Suppressor macrophage treated with lipopolysaccharide for 1 hour (primary cell): ENCODE data around the gene TPCN2.
A peak's percentile ranks its signal among the peaks of the same experiment; 100 is the strongest.

Experiments used
- DNase-seq, 3 donors: peaks; one replicate each; pipeline ENCODE4 v3.0.0-alpha.2; 2020 to 2022

Gene TPCN2

DNA sequence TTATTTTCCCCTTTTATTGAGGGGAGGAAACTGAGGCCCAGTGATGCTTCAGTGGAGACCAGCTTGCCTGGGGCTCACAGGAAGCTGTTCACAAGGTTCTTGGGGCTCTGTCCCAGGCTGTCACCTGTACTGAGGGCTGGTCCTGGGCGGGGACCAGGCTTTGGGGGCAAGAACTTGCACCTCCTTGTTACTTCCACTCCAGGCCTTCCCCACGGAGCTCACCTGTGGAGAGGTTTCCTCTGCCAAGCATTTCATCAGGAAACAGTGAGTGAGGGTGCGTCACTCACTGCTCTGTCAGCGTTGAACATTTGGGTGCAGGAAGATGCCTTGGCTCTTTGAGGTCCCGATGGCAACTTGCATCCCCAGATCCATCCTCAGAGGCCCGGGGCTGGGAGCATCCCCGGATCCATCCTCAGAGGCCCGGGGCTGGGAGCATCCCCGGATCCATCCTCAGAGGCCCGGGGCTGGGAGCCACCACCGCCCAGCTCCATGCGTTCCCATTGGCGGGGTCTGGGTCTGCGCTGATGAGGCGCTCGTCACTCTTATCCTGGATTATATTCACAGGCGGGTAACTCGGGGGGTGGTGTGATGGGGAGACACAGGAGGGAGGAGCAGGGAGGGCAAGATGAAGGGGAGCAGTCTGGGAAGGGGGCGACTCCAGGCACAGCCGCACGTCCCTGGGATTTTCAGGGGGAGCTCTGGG is 105.6 kb downstream of the TPCN2 start:
- DNase-seq: no peak

DNA sequence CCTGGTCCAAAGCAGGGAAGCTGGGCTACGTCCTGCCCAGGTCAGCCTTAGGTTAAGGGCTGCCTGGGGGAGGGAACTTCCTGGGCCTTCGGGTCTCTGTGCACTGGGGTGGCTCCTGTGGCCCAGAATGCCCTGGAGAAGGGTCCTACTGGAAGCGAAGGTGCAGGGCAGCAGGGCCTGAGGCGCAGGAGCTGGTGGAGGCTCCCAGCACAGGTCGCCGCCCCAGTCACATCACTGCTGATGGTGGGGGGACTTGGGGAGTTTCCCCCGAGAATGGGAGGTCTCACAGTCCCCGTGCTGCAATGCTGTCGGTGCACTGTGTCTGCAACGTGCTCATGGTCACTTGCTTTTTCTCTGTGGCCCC is 106.2 kb downstream of the TPCN2 start:
- DNase-seq: no peak

DNA sequence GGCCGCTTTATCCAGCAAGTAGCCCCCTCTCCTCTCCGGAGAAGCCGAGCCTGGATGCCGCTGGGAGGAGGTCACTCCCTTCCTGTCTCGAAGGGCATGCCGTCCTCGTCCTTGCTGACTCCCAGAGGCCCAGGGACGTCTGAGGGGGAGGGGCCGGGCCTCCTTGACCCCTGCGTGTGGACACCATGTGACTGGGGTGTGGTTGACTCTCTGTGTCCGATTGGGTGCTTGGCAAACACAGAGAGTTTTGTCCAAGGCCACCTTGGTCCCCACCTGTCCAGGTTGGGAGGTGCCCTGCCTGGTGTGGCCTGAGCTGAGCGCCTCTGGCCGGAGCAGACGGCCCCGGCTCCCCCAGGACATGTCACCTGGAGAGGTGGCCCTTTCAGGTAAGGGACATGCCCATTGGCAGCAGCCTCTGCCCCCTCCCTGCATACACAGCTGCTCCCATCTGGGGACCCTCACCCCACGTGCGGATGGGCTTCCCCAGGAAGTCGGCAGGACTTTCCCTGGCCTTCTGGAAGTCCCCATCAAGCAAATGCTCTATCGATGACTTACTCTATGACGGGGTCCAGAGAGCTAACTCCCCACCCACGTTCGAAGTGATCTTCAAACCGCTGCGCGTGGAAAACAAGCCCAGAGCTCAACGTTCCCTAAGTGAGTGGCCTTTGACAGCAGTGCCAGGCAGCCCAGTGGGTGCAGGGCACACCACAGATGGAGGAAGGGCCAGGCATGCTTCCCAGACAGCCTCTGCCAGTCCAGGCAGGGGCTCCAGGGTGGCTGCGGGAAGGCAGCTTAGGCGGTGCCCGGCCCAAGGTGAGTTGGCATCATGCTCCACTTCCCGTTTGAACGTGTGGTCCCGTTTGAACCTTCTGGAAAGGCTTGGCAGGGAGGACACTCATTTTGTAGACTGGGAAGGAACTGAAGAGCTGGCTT is 106.8 kb downstream of the TPCN2 start, which contains the start of gene SMIM38:
Gene SMIM38, plus strand, starts transcription at position 634 of the 933 bp plus-strand sequence. CDS start 1,912 bp downstream, outside the sequence.
- DNase-seq: peak; percentile 50 to 65 (median 61)

GRCh38 chr11:69156235-69156639 is 107.5 kb downstream of the TPCN2 start:
- no peak for DNase-seq

GRCh38 chr11:69156673-69157155 is 108.0 kb downstream of the TPCN2 start:
- DNase-seq: peak in 1 of 3 donors; percentile 17

DNA sequence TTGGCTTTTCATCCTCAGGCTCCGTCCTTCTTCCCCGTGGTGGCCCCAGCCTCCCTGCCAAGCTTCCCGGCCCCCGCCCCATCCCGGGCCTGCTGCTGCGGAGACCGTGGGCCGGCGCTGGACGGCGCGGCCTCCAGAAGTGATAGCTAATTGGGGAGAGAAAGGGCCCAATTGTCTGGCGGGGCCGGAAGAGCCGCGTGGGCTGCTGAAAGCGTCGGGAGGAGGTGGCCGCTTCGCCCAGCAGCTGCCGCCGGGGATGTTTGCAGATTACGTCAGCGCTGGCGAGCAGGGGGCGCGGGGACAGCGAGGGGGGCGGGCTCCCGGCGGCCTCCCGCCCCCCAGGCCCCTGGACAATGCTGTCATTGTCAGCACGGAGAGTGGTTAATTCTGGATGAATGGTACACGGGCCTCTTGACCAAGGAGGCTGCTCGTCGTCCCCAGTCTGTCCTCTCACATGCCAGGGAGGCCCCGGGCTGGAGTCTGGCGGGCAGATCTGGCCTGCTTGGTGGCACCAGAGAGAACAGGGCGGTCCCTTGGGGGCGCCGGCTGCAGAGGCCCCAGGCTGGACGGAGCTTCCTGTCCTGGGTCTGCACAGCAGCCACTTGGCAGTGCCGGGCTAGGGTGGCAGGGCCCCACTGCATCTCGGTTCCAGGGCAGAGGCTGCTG is 108.6 kb downstream of the TPCN2 start:
- DNase-seq: peak; percentile 46 to 77 (median 60)

DNA sequence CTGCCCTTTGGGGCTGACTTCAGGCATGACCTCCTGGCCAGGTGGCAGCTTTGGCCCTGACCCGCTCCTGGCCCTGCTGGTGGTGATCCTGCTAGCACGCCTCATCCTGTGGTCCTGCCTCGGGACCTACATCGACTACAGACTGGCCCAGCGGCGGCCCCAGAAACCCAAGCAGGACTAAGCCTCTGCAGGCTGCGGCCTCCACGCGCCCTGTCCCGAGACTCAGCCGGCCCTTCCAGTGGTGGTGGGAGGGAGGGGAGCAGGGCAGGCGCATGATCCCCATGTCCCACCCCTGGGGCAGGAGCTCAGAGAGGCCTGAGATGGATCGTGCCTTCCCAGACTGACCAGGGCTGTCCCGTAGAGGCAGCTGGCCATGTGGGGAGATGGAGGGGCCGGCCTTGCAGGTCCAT is 109.1 kb downstream of the TPCN2 start:
- DNase-seq: no peak

GRCh38 chr11:69158301-69159149 is 109.8 kb downstream of the TPCN2 start:
- DNase-seq: no peak

DNA sequence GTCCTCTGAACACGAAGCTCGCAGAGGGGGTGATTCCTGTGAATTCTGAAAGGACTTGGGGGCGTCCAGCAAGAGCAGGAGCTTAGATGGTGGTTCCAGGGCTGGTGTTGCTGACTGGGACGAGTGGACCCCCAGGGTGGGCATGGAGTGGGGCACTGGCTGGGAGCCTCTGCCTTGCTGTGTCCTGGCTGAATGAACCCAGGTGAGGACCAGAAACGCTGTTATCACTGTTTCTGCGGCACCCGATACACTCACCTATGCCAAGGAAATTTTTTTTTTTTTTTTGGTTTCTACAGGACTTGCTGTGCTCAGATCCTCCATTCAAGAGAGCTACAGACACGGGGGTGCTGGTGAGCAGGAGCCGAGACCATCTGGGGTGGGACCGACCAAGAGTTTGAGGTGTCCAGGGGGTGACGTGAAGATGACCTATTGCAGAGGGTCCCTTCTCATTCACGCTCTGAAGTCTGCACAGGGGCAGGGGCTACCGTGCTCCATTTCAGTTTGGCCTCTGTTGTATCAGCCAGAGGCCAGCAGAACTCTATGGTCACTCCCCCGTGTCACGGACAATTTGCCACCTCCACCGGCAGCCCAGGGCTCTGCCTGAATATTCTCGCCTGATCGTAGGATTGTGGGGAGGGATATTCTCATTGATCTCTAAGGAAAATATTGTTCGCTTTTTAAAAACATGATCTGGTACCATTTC is 110.6 kb downstream of the TPCN2 start:
- no peak for DNase-seq

DNA sequence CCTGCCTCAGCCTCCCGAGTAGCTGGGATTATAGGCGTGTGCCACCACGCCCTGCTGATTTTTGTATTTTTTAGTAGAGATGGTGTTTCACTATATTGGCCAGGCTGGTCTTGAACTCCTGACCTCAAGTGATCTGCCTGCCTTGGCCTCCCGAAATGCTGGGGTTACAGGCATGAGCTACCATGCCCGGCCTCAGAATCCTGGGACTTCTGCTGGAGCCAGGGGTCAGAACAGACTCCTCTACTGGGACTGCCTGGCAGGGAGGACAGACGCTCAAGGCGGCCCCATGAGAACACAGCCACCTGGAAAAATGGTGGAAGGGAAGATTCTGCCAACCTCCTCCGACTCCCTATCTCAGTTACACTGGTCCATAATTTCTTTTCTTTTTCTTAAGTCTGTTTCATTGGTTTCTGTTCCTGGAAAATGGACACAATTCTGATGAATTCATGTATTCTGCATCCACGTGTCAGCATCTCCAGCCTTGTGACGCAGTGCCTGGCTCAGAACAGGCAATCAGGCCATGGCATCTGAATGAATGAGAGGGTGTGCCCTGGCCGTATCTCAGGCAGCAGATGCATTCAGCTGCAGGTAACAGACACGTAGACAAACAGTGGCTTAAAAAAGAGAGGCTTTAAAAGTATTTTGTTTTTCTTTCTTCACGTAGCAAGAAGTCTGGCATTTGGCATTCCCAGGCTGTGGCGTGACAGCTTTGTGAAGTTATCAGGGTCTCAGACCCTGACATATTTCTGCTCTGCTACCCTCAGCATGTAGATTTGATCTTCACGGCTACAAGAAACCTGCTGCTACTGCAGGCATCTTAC is 111.8 kb downstream of the TPCN2 start:
- DNase-seq: no peak

- no peak for DNase-seq
These were observed 112.3 kb downstream of the TPCN2 start for GRCh38 chr11:69161117-69161407.

DNA sequence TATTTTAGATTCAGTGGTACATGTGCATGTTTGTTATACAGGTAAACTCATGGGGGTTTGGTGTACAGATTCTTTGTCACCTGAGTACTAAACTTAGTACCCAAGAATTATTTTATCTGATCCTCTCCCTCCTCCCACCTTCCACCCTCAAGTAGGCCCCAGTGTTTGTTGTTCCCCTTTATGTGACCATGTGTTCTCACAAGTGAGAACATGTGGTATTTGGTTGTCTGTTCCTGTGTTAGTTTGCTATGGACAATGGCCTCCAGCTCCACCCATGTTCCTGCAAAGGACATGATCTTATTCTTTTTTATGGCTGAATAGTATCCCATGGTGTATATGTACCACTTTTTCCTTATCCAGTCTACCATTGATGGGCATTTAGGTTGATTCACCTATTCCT is 113.8 kb downstream of the TPCN2 start:
- DNase-seq: no peak

DNA sequence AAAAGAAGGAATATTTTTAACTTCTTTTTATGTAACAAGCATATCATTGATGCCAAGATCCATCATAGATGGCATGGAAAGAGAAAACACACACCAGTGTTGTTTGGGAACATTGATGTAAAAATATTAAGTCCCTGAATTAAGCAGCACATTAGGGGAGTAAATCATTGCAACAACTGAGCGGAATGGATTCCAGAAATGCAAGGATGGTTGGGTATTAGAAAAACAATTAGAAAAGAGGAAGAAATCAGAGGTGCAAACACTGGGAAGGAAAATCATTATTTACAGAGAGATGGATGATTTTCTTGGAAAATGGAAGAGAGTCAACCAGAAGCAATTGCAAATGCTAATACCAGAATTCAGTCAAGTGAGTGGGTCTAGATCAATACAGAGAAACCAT is 115.1 kb downstream of the TPCN2 start:
- no peak for DNase-seq

GRCh38 chr11:69164824-69165223 is 116.1 kb downstream of the TPCN2 start:
- DNase-seq: no peak

- no peak for DNase-seq
These were observed 117.0 kb downstream of the TPCN2 start for GRCh38 chr11:69165775-69166174.

- peak; percentile 87 to 94 (median 93) for DNase-seq
These were observed 117.7 kb downstream of the TPCN2 start for GRCh38 chr11:69166218-69167115.

GRCh38 chr11:69167130-69167915 is 118.6 kb downstream of the TPCN2 start:
- no peak for DNase-seq

- peak in 1 of 3 donors; percentile 14 for DNase-seq
These were observed 119.4 kb downstream of the TPCN2 start for GRCh38 chr11:69167916-69168691.
